BLaER1 (cell line): Measurements from ENCODE around the gene NTNG1.
A peak's percentile ranks its signal among the peaks of the same experiment; 100 is the strongest.

Source experiments
- H3K27ac ChIP-seq: shearing (Covaris generic); formaldehyde crosslinking; 2 replicates; pipeline ENCODE4 v1.8.1; 2022
- H3K27me3 ChIP-seq: shearing (Covaris generic); formaldehyde crosslinking; 2 replicates; pipeline ENCODE4 v1.8.1; 2022
- H3K36me3 ChIP-seq: shearing (Covaris generic); formaldehyde crosslinking; 2 replicates; pipeline ENCODE4 v1.8.1; 2022
- H3K4me1 ChIP-seq: shearing (Covaris generic); formaldehyde crosslinking; 2 replicates; pipeline ENCODE4 v1.8.1; 2022
- H3K4me2 ChIP-seq: shearing (Covaris generic); formaldehyde crosslinking; 2 replicates; pipeline ENCODE4 v1.8.1; 2022
- H3K4me3 ChIP-seq: shearing (Covaris generic); formaldehyde crosslinking; 2 replicates; pipeline ENCODE4 v1.8.1; 2022
- H3K9ac ChIP-seq: shearing (Covaris generic); formaldehyde crosslinking; 2 replicates; pipeline ENCODE4 v1.8.1; 2022
- H3K9me3 ChIP-seq: shearing (Covaris generic); formaldehyde crosslinking; 2 replicates; pipeline ENCODE4 v1.8.1; 2022
- H4K20me1 ChIP-seq: shearing (Covaris generic); formaldehyde crosslinking; 2 replicates; pipeline ENCODE4 v1.8.1; 2022
- Cebpa-rat ChIP-seq: shearing (Covaris generic); IDR thresholded peaks from 2 replicates; pipeline ENCODE4 v1.8.1; 2022

The NTNG1 gene

GRCh38 chr1:107436552-107437241, 295.9 kb downstream of the NTNG1 start:
- Histone ChIP-seq H3K27me3 (no peaks in the 10 kb centered on the region), H3K4me3 (no peak overlapping the region), H4K20me1 (no peaks in the 10 kb centered on the region), H3K36me3 (no peaks in the 10 kb centered on the region), H3K4me2 (no peak overlapping the region), H3K9ac (no peak overlapping the region), H3K27ac (no peak overlapping the region), H3K9me3 (no peaks in the 10 kb centered on the region), H3K4me1 (peaks cover 8% of the 10 kb centered on the region; the same call in 1 of the 2 replicates)
- no peak for TF ChIP-seq Cebpa-rat

GRCh38 chr1:107439567-107439966, 298.7 kb downstream of the NTNG1 start:
- Histone ChIP-seq H3K4me1 (peaks cover 9% of the 10 kb centered on the region), H4K20me1 (no peaks in the 10 kb centered on the region), H3K36me3 (no peaks in the 10 kb centered on the region), H3K27ac (no peak overlapping the region), H3K9ac (no peak overlapping the region), H3K4me2 (no peak overlapping the region), H3K9me3 (no peaks in the 10 kb centered on the region), H3K4me3 (no peak overlapping the region), H3K27me3 (no peaks in the 10 kb centered on the region)
- TF ChIP-seq Cebpa-rat: no peak

- H3K9me3 ChIP-seq: no peaks in the 10 kb centered on the region
- no peak for TF ChIP-seq Cebpa-rat
- H3K36me3 ChIP-seq: no peaks in the 10 kb centered on the region
- H4K20me1 ChIP-seq: no peaks in the 10 kb centered on the region
- no peaks in the 10 kb centered on the region for H3K27me3 ChIP-seq
- H3K4me1 ChIP-seq: peaks cover 17% of the 10 kb centered on the region
- H3K4me2 ChIP-seq: peak overlapping the region; percentile 29; the same call in 1 of the 2 replicates
- H3K9ac ChIP-seq: no peak overlapping the region
- no peak overlapping the region for H3K4me3 ChIP-seq
- H3K27ac ChIP-seq: no peak overlapping the region
Measured at GRCh38 chr1:107442551-107442950, 301.7 kb downstream of the NTNG1 start.

GRCh38 chr1:107443027-107443426, 302.2 kb downstream of the NTNG1 start:
- H3K4me3 ChIP-seq: no peak overlapping the region
- no peak for TF ChIP-seq Cebpa-rat

GRCh38 chr1:107443860-107444259, 303.0 kb downstream of the NTNG1 start:
- Histone ChIP-seq H3K4me3 (no peak overlapping the region), H3K27ac (no peak overlapping the region), H3K4me2 (no peak overlapping the region), H4K20me1 (no peaks in the 10 kb centered on the region), H3K36me3 (no peaks in the 10 kb centered on the region), H3K27me3 (no peaks in the 10 kb centered on the region), H3K9ac (no peak overlapping the region), H3K9me3 (no peaks in the 10 kb centered on the region), H3K4me1 (peaks cover 17% of the 10 kb centered on the region)
- TF ChIP-seq Cebpa-rat: no peak

More at GRCh38 chr1:107443027-107443426, 302.2 kb downstream of the NTNG1 start:
- Histone ChIP-seq H4K20me1 (no peaks in the 10 kb centered on the region), H3K27ac (no peak overlapping the region), H3K9me3 (no peaks in the 10 kb centered on the region), H3K4me2 (peak overlapping the region; percentile 29; the same call in 1 of the 2 replicates), H3K9ac (no peak overlapping the region), H3K27me3 (no peaks in the 10 kb centered on the region), H3K36me3 (no peaks in the 10 kb centered on the region), H3K4me1 (peaks cover 17% of the 10 kb centered on the region)

GRCh38 chr1:107444302-107444701, 303.5 kb downstream of the NTNG1 start:
- H3K27ac ChIP-seq: no peak overlapping the region
- no peaks in the 10 kb centered on the region for H3K9me3 ChIP-seq
- TF ChIP-seq Cebpa-rat: no peak
- H3K4me2 ChIP-seq: no peak overlapping the region
- H3K9ac ChIP-seq: no peak overlapping the region
- no peaks in the 10 kb centered on the region for H3K36me3 ChIP-seq
- H4K20me1 ChIP-seq: no peaks in the 10 kb centered on the region
- no peaks in the 10 kb centered on the region for H3K27me3 ChIP-seq
- H3K4me3 ChIP-seq: no peak overlapping the region
- peaks cover 19% of the 10 kb centered on the region for H3K4me1 ChIP-seq

- Histone ChIP-seq H3K4me3 (no peak overlapping the region), H3K27ac (no peak overlapping the region), H3K4me1 (peaks cover 53% of the 10 kb centered on the region), H3K4me2 (no peak overlapping the region; the same call in 1 of the 2 replicates), H4K20me1 (no peaks in the 10 kb centered on the region), H3K9ac (no peak overlapping the region), H3K27me3 (no peaks in the 10 kb centered on the region), H3K9me3 (peaks cover 10% of the 10 kb centered on the region; the same call in 1 of the 2 replicates), H3K36me3 (no peaks in the 10 kb centered on the region)
- TF ChIP-seq Cebpa-rat: no peak
Measured at GRCh38 chr1:107449326-107449725, 308.5 kb downstream of the NTNG1 start.

- Histone ChIP-seq H4K20me1 (no peaks in the 10 kb centered on the region), H3K36me3 (no peaks in the 10 kb centered on the region), H3K27me3 (no peaks in the 10 kb centered on the region), H3K9ac (peak overlapping the region; percentile 52), H3K4me3 (peak overlapping the region; percentile 39), H3K27ac (peak overlapping the region; percentile 83), H3K4me1 (peaks cover 47% of the 10 kb centered on the region), H3K9me3 (peaks cover 10% of the 10 kb centered on the region; the same call in 1 of the 2 replicates), H3K4me2 (peak overlapping the region; percentile 74)
- no peak for TF ChIP-seq Cebpa-rat
Measured at GRCh38 chr1:107450899-107451664, 310.2 kb downstream of the NTNG1 start.

GRCh38 chr1:107451715-107452114, 310.9 kb downstream of the NTNG1 start:
- Histone ChIP-seq H3K4me3 (peak overlapping the region; percentile 39; the same call in 1 of the 2 replicates), H3K27ac (peak overlapping the region; percentile 83), H3K4me2 (peak overlapping the region; percentile 74), H3K36me3 (no peaks in the 10 kb centered on the region), H3K9ac (peak overlapping the region; percentile 52), H3K4me1 (peaks cover 43% of the 10 kb centered on the region), H3K27me3 (no peaks in the 10 kb centered on the region), H4K20me1 (no peaks in the 10 kb centered on the region), H3K9me3 (peaks cover 10% of the 10 kb centered on the region; the same call in 1 of the 2 replicates)
- no peak for TF ChIP-seq Cebpa-rat

GRCh38 chr1:107454791-107455190, 314.0 kb downstream of the NTNG1 start:
- H3K27ac ChIP-seq: no peak overlapping the region
- H3K9me3 ChIP-seq: peaks cover 10% of the 10 kb centered on the region; the same call in 1 of the 2 replicates
- no peaks in the 10 kb centered on the region for H3K36me3 ChIP-seq
- no peak for TF ChIP-seq Cebpa-rat
- H3K4me1 ChIP-seq: peaks cover 38% of the 10 kb centered on the region
- H3K27me3 ChIP-seq: no peaks in the 10 kb centered on the region
- no peak overlapping the region for H3K4me3 ChIP-seq
- H3K9ac ChIP-seq: no peak overlapping the region
- no peaks in the 10 kb centered on the region for H4K20me1 ChIP-seq
- no peak overlapping the region for H3K4me2 ChIP-seq
